Endothelial cell of umbilical vein (primary cell): ENCODE data around the gene SC5D. TPM values are rescaled to one million over a fixed set of nuclear protein-coding genes. Genes with fewer than 3 reads are reported as not detected.

Source experiments
- BruUV-seq: library from RNA; stranded (reverse); fragments of 400-500 nt; replicated peaks from 2 replicates; lab custom pipeline; 2021; lab: Mats Ljungman, UMichigan
- CTCF ChIA-PET: fragments of 300-600, 350-600 bp; sonication (Branson Sonifier 250); formaldehyde crosslinking; loops from one replicate; lab custom pipeline; 2021; ENCODE audit warnings: antibody characterized with exemption, inconsistent platforms; lab: Charles Lee
- POLR2A ChIA-PET: fragments of 300-600, 350-600 bp; sonication (Branson Sonifier 250); formaldehyde crosslinking; loops from one replicate; lab custom pipeline; 2021; ENCODE audit warnings: antibody characterized with exemption, inconsistent platforms; lab: Charles Lee
- DNase-seq: peaks from one replicate; pipeline ENCODE4 v3.0.0-alpha.2; 2011; ENCODE audit warnings: low read depth, low spot score
- FAIRE-seq: peaks from 2 replicates; lab custom pipeline; 2011; peaks lifted over from hg19 to GRCh38; lab: Jason Lieb, UNC
- H2AFZ ChIP-seq: 2 replicates; pipeline ENCODE4 v1.6.0; 2012; ENCODE audit warnings: low read depth, low read length, control low read depth, inconsistent platforms
- H3K27ac ChIP-seq: 2 replicates; pipeline ENCODE4 v1.5.1; 2011; ENCODE audit warnings: low read depth, mild to moderate bottlenecking, control low read depth, low read length, moderate library complexity; ENCODE audit not compliant: insufficient read depth
- H3K27me3 ChIP-seq, 2 experiments: 2 replicates each; pipeline versions ENCODE4 v1.6.0 to v1.6.1; 2011; ENCODE audit warnings: low read length in 2 of 2, mixed read lengths in 1 of 2; ENCODE audit not compliant: control insufficient read depth in 2 of 2, insufficient read depth in 2 of 2
- H3K36me3 ChIP-seq, 2 experiments: 2 replicates in 1 of 2; 3 replicates in 1 of 2; pipeline ENCODE4 v1.5.1; 2011; ENCODE audit warnings: low read length in 2 of 2, mild to moderate bottlenecking in 1 of 2, moderate library complexity in 1 of 2; ENCODE audit not compliant: control insufficient read depth in 2 of 2, insufficient read depth in 2 of 2; ENCODE audit errors: extremely low read depth in 1 of 2
- H3K4me1 ChIP-seq: 3 replicates; pipeline ENCODE4 v1.5.1; 2011; ENCODE audit warnings: mild to moderate bottlenecking, low read length; ENCODE audit not compliant: control insufficient read depth, insufficient read depth; ENCODE audit errors: extremely low read depth
- H3K4me2 ChIP-seq: 2 replicates; pipeline ENCODE4 v1.6.1; 2011; ENCODE audit warnings: low read length, control low read depth, mixed read lengths; ENCODE audit not compliant: insufficient read depth
- H3K4me3 ChIP-seq, 3 experiments: fragments of 200-600 bp in 1 of 3; sonication (generic), shearing (Covaris generic) in 1 of 3; replicated peaks in 1 of 3; 2 replicates each; pipeline ENCODE4 v1.5.1; 2011 to 2016; ENCODE audit warnings: control low read depth in 3 of 3, low read length in 3 of 3, mild to moderate bottlenecking in 2 of 3, inconsistent platforms in 1 of 3, low read depth in 1 of 3, moderate library complexity in 1 of 3; ENCODE audit not compliant: insufficient read depth in 1 of 3
- H3K79me2 ChIP-seq: 2 replicates; pipeline ENCODE4 v1.6.0; 2012; ENCODE audit warnings: low read length, inconsistent platforms; ENCODE audit not compliant: control insufficient read depth, insufficient read depth
- H3K9ac ChIP-seq: replicated peaks from 2 replicates; pipeline ENCODE3; 2011; ENCODE audit warnings: low read length, control low read depth; ENCODE audit not compliant: insufficient read depth; ENCODE audit errors: extremely low read depth
- H3K9me1 ChIP-seq: replicated peaks from 3 replicates; pipeline ENCODE4 v1.6.0; 2011; ENCODE audit warnings: mild to moderate bottlenecking, low read length; ENCODE audit not compliant: control insufficient read depth, insufficient read depth; ENCODE audit errors: extremely low read depth
- H3K9me3 ChIP-seq: replicated peaks from 2 replicates; pipeline ENCODE4 v1.5.1; 2012; ENCODE audit warnings: low read length, inconsistent platforms; ENCODE audit not compliant: control insufficient read depth, insufficient read depth
- H4K20me1 ChIP-seq: replicated peaks from 2 replicates; pipeline ENCODE3; 2011; ENCODE audit warnings: mild to moderate bottlenecking, low read length; ENCODE audit not compliant: control insufficient read depth, insufficient read depth; ENCODE audit errors: extremely low read depth
- EZH2 ChIP-seq: IDR thresholded peaks from 2 replicates; pipeline ENCODE4 v1.6.1; 2012; ENCODE audit warnings: borderline replicate concordance, low read depth, mild to moderate bottlenecking, moderate library complexity, low read length, inconsistent platforms; ENCODE audit not compliant: severe bottlenecking
- FOS ChIP-seq: IDR thresholded peaks from 2 replicates; pipeline ENCODE4 v1.6.1; 2011; ENCODE audit warnings: mild to moderate bottlenecking, low read length, moderate library complexity, borderline replicate concordance; ENCODE audit not compliant: insufficient read depth
- GATA2 ChIP-seq: IDR thresholded peaks from 2 replicates; pipeline ENCODE4 v1.7.0; 2011; ENCODE audit warnings: low read depth, mild to moderate bottlenecking, moderate library complexity, mixed read lengths, low read length; ENCODE audit not compliant: insufficient read length, insufficient read depth
- JUN ChIP-seq: IDR thresholded peaks from 2 replicates; pipeline ENCODE4 v1.6.1; 2011; ENCODE audit warnings: borderline replicate concordance, low read depth; ENCODE audit not compliant: insufficient read length, insufficient read depth
- MYC ChIP-seq: IDR thresholded peaks from one replicate; pipeline ENCODE4 v1.6.1; 2011; ENCODE audit warnings: mild to moderate bottlenecking, low read depth, low read length
- POLR2A ChIP-seq: IDR thresholded peaks from 2 replicates; pipeline ENCODE4 v1.6.1; 2012; ENCODE audit warnings: low read depth, mild to moderate bottlenecking, control low read depth, low read length
- POLR2AphosphoS5 ChIP-seq: IDR thresholded peaks from 2 replicates; pipeline ENCODE4 v1.6.1; 2012; ENCODE audit warnings: low read depth, mild to moderate bottlenecking, control low read depth, low read length, moderate library complexity; ENCODE audit not compliant: insufficient read depth
- dilution Hi-C: fragments of 300-500 bp; cut with MboI; formaldehyde crosslinking; loops from one replicate; pipeline ENCODE4 v1.15.0; 2019; ENCODE audit warnings: low sequenced_read_pairs; ENCODE audit not compliant: extremely low pct_ligation_motif_present
- intact Hi-C: fragments of 100-400 bp; cut with micrococcal nuclease; formaldehyde crosslinking; loops from one replicate; pipeline ENCODE4 v1.10.0; 2022
- polyA plus RNA-seq, 4 experiments: library from polyadenylated mRNA; depleted of rRNA in 3 of 4; stranded (reverse) in 3 of 4; unstranded in 1 of 4; fragments of >200 nt; gene quantifications; 2 replicates each; pipeline versions ENCODE4 v1.2.1 to v1.2.3, GENCODE V29; 2011 to 2012; ENCODE audit warnings: missing spikeins in 1 of 4
- total RNA-seq: library from RNA; stranded (reverse); gene quantifications from 2 replicates; pipeline ENCODE4 v1.2.3, GENCODE V29; 2021
- TF ChIP-seq, protein P1 (sequence below), 2 donors: IDR thresholded peaks; 1 replicate in 1 of 2; 2 replicates in 1 of 2; pipeline ENCODE4 v1.5.1; 2011; ENCODE audit warnings: low read length in 2 of 2, mild to moderate bottlenecking in 2 of 2, moderate library complexity in 2 of 2, control low read depth in 1 of 2, inconsistent platforms in 1 of 2, low read depth in 1 of 2; ENCODE audit not compliant: insufficient read depth in 1 of 2; ENCODE audit errors: extremely low read depth in 1 of 2
- TF ChIP-seq, protein P2 (sequence below): IDR thresholded peaks from 2 replicates; pipeline ENCODE4 v1.6.1; 2011; ENCODE audit not compliant: insufficient read depth, insufficient read length

Gene SC5D
- total and polyA plus RNA-seq, 2 donors (not counting 3 experiments of a cell fraction or from before 2014, with no cell fraction given) = 37.1 to 40.0 TPM

DNA sequence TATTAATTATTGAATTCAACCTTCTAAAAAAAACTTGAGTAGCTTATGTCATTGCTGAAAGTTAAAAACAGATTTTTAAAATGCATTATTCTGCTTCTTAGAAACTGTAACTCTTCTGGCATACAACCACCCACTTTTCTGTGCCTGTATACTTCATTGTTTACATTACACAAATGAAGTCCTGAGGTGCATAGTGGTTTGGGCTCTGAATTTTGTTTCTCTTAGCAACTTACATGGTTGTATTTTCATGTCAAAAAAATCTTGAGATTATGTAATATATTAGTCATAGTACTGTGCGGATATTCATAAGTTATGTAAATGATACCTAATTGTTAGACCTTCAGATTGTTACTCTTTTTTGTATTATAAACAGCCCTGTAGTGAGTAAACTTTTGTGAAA is 12.2 kb downstream of the SC5D start:
- Histone ChIP-seq H3K4me2 (no peak overlapping the region), H4K20me1 (peaks cover 6% of the 10 kb centered on the region), H3K27me3 (no peaks in the 10 kb centered on the region), H3K4me3 (no peak overlapping the region), H3K36me3 (peaks cover 2 to 11% of the 10 kb centered on the region in 2 experiments), H3K9ac (no peak overlapping the region), H3K79me2 (peaks cover 23% of the 10 kb centered on the region), H3K27ac (no peak overlapping the region), H2AFZ (no peak overlapping the region), H3K4me1 (no peaks in the 10 kb centered on the region), H3K9me3 (no peaks in the 10 kb centered on the region), H3K9me1 (no peaks in the 10 kb centered on the region)
- DNase-seq (no peak), FAIRE-seq (no peak)
- no TSS peak for BruUV-seq
- no peak for TF ChIP-seq POLR2AphosphoS5
- no peak for TF ChIP-seq JUN
- TF ChIP-seq POLR2A = no peak
- TF ChIP-seq EZH2 = no peak
- TF ChIP-seq GATA2 = no peak
- intact Hi-C loops = no loop called here
- CTCF ChIA-PET = no interaction called here
- dilution Hi-C loops = no loop called here
- POLR2A ChIA-PET = no interaction called here

DNA sequence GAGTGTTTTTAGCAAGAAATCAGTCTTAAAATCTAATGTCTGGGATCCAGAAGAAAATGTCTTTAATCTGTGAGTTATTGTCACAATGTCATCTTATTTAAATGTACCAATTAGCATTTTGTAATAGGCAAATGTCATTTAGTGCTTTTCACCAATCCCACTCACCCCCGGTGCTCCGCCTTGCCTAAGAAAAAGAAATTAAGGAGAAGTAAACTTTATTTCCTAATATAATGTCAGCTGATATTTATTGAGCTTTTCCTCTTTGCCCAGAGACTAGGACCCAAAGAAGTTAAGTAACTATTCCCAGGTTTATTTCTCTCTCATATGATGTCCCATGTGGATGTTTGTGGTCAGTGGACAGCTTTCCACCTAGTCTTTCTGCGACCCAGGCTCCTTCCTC is 16.2 kb downstream of the SC5D start:
- Histone ChIP-seq H3K36me3 (peaks cover 2 to 11% of the 10 kb centered on the region in 2 experiments), H2AFZ (no peak overlapping the region), H3K9me1 (no peaks in the 10 kb centered on the region), H4K20me1 (no peaks in the 10 kb centered on the region), H3K9me3 (no peaks in the 10 kb centered on the region), H3K4me3 (no peak overlapping the region), H3K9ac (no peak overlapping the region), H3K4me1 (peaks cover 4% of the 10 kb centered on the region), H3K27ac (no peak overlapping the region), H3K79me2 (no peaks in the 10 kb centered on the region), H3K27me3 (no peaks in the 10 kb centered on the region), H3K4me2 (no peak overlapping the region)
- ChIA-PET POLR2A (interaction anchor here (0.6 kb wide), 1 partner anchor 16 kb away, joined by 3 read pairs; the partner anchor contains the start of gene SC5D), CTCF (interaction anchor here (1.1 to 1.6 kb wide), 3 partner anchors 11 to 282 kb away, joined by 3 to 4 read pairs (median 3); no protein-coding TSS in a partner anchor)
- TF ChIP-seq POLR2A (no peak), FOS (no peak), MYC (no peak), GATA2 (no peak), POLR2AphosphoS5 (no peak)
- TF ChIP-seq, protein P1, sequence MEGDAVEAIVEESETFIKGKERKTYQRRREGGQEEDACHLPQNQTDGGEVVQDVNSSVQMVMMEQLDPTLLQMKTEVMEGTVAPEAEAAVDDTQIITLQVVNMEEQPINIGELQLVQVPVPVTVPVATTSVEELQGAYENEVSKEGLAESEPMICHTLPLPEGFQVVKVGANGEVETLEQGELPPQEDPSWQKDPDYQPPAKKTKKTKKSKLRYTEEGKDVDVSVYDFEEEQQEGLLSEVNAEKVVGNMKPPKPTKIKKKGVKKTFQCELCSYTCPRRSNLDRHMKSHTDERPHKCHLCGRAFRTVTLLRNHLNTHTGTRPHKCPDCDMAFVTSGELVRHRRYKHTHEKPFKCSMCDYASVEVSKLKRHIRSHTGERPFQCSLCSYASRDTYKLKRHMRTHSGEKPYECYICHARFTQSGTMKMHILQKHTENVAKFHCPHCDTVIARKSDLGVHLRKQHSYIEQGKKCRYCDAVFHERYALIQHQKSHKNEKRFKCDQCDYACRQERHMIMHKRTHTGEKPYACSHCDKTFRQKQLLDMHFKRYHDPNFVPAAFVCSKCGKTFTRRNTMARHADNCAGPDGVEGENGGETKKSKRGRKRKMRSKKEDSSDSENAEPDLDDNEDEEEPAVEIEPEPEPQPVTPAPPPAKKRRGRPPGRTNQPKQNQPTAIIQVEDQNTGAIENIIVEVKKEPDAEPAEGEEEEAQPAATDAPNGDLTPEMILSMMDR (IDR thresholded peaks at IDR 0.05; ENCODE audit: extremely low read depth in 1 of 2, insufficient read depth in 1 of 2, low read depth in 1 of 2, low read length in 2 of 2) = no peak
- TF ChIP-seq, protein P2, sequence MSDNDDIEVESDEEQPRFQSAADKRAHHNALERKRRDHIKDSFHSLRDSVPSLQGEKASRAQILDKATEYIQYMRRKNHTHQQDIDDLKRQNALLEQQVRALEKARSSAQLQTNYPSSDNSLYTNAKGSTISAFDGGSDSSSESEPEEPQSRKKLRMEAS = no peak
- dilution Hi-C loops (no loop called here), intact Hi-C loops (no loop called here)
- FAIRE-seq (no peak), DNase-seq (no peak)
- no TSS peak for BruUV-seq
